ENCODE measurements around the gene CPB2. TPM values are rescaled to one million over a fixed set of nuclear protein-coding genes. Genes with fewer than 3 reads are reported as not detected.

Gene CPB2
- total RNA-seq, 1 experiment from 2014 or later: not detected

GRCh38 chr13:46051968-46052318 lies 52.9 kb downstream of the CPB2 start:
- no peak for DNase-seq (ENCODE audit: low read depth)

- no peak for DNase-seq (ENCODE audit: low read depth)
Measured at GRCh38 chr13:46050771-46051170, 54.1 kb downstream of the CPB2 start.

- DNase-seq (ENCODE audit: low read depth): no peak
Measured at GRCh38 chr13:46045424-46045823, 59.4 kb downstream of the CPB2 start.

GRCh38 chr13:46043647-46044046 lies 61.2 kb downstream of the CPB2 start:
- DNase-seq (ENCODE audit: low read depth): no peak

- no peak for DNase-seq (ENCODE audit: low read depth)
Measured at GRCh38 chr13:46041419-46041839, 63.4 kb downstream of the CPB2 start.

- DNase-seq (ENCODE audit: low read depth): no peak
Measured at GRCh38 chr13:46040763-46041162, 64.1 kb downstream of the CPB2 start.

GRCh38 chr13:46039411-46040182 lies 65.2 kb downstream of the CPB2 start:
- no peak for DNase-seq (ENCODE audit: low read depth)

- DNase-seq (ENCODE audit: low read depth): no peak
Measured at GRCh38 chr13:46038296-46038695, 66.5 kb downstream of the CPB2 start.

GRCh38 chr13:46035066-46035465 lies 69.8 kb downstream of the CPB2 start:
- no peak for DNase-seq (ENCODE audit: low read depth)

GRCh38 chr13:46032341-46032740 lies 72.5 kb downstream of the CPB2 start:
- no peak for DNase-seq (ENCODE audit: low read depth)

- no peak for DNase-seq (ENCODE audit: low read depth)
Measured at GRCh38 chr13:46031581-46032263, 73.1 kb downstream of the CPB2 start.

GRCh38 chr13:46025157-46025556 lies 79.7 kb downstream of the CPB2 start:
- DNase-seq (ENCODE audit: low read depth): no peak

GRCh38 chr13:46022481-46022880 lies 82.4 kb downstream of the CPB2 start:
- no peak for DNase-seq (ENCODE audit: low read depth)

GRCh38 chr13:46016216-46016615 lies 88.6 kb downstream of the CPB2 start:
- no peak for DNase-seq (ENCODE audit: low read depth)

- DNase-seq (ENCODE audit: low read depth): no peak
Measured at GRCh38 chr13:46015366-46015765, 89.5 kb downstream of the CPB2 start.

GRCh38 chr13:46012404-46012803 lies 92.4 kb downstream of the CPB2 start:
- DNase-seq (ENCODE audit: low read depth): no peak

- peak; percentile 3 for DNase-seq (ENCODE audit: low read depth)
Measured at GRCh38 chr13:46010148-46010547, 94.7 kb downstream of the CPB2 start.

GRCh38 chr13:46008631-46009030 lies 96.2 kb downstream of the CPB2 start:
- no peak for DNase-seq (ENCODE audit: low read depth)

- no peak for DNase-seq (ENCODE audit: low read depth)
Measured at GRCh38 chr13:46006688-46007452, 98.0 kb downstream of the CPB2 start.

- no peak for DNase-seq (ENCODE audit: low read depth)
Measured at GRCh38 chr13:46004491-46004890, 100.3 kb downstream of the CPB2 start.

All from RPMI7951 (cell line).